ENCODE measurements around the gene SCN8A.

DNA sequence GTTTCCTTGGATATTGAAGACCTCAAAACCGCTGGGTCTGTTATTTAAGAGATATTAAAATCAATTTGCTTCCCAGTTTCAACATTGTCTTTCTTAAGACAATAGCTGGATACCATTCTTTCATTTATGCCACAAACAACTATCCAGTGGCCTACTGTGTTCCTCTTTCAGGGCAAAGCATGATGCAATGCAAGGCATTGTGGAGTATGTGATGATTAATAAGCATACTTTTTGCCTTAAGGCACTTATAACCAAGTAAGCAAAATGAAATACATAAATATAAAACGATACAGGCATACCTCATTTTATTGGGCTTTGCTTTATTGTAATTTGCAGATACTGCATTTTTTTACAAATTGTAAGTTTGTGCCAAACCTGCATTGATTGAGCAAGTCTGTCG lies 45.5 kb downstream of the SCN8A start:
- TF ChIP-seq, protein P1, sequence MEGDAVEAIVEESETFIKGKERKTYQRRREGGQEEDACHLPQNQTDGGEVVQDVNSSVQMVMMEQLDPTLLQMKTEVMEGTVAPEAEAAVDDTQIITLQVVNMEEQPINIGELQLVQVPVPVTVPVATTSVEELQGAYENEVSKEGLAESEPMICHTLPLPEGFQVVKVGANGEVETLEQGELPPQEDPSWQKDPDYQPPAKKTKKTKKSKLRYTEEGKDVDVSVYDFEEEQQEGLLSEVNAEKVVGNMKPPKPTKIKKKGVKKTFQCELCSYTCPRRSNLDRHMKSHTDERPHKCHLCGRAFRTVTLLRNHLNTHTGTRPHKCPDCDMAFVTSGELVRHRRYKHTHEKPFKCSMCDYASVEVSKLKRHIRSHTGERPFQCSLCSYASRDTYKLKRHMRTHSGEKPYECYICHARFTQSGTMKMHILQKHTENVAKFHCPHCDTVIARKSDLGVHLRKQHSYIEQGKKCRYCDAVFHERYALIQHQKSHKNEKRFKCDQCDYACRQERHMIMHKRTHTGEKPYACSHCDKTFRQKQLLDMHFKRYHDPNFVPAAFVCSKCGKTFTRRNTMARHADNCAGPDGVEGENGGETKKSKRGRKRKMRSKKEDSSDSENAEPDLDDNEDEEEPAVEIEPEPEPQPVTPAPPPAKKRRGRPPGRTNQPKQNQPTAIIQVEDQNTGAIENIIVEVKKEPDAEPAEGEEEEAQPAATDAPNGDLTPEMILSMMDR (conservative IDR thresholded peaks at IDR 0.05; ENCODE audit: low read depth, low read length) = no peak
- no peak for TF ChIP-seq EZH2 (IDR thresholded peaks at IDR 0.05; ENCODE audit: borderline replicate concordance, low read depth, low read length, poor library complexity, severe bottlenecking)

All from A673 (cell line).